AG04449 (cell line): Measurements from ENCODE around the gene ALKBH7.

Experiments
- CTCF ChIA-PET: fragments of 350-600 bp; formaldehyde crosslinking; extraction: SDS; loops from one replicate; lab custom pipeline; 2021; ENCODE audit warnings: antibody characterized with exemption; lab: Yijun Ruan, JAX
- POLR2A ChIA-PET: fragments of 400-600, 350-600 bp; formaldehyde crosslinking; extraction: SDS; loops from one replicate; lab custom pipeline; 2020; ENCODE audit warnings: antibody characterized with exemption, inconsistent platforms; lab: Yijun Ruan, JAX
- DNase-seq: peaks from one replicate; pipeline ENCODE4 v3.0.0-alpha.2; 2010; ENCODE audit warnings: low read depth, low spot score
- H3K4me3 ChIP-seq: 2 replicates; pipeline ENCODE4 v1.5.1; 2011; ENCODE audit warnings: low read depth, mild to moderate bottlenecking, control low read depth, low read length
- CTCF ChIP-seq: IDR thresholded peaks from one replicate; pipeline ENCODE4 v1.5.1; 2011; ENCODE audit warnings: mild to moderate bottlenecking, moderate library complexity, low read length, control low read depth, inconsistent platforms; ENCODE audit not compliant: insufficient read depth; ENCODE audit errors: missing control alignments

ALKBH7 gene

GRCh38 chr19:6374711-6375410, 2.3 kb downstream of the ALKBH7 start:
- no peak for DNase-seq
- CTCF ChIA-PET = no interaction called here
- TF ChIP-seq CTCF = no peak
- POLR2A ChIA-PET = no interaction called here
- no peak overlapping the region for H3K4me3 ChIP-seq

GRCh38 chr19:6375411-6376010, 2.9 kb downstream of the ALKBH7 start, which contains the start of gene PSPN:
PSPN (minus strand) TSS chr19:6375933; CDS start chr19:6375849, 84 bp downstream.
- CTCF ChIA-PET = no interaction called here

GRCh38 chr19:6376512-6377190, 4.1 kb downstream of the ALKBH7 start:
- CTCF ChIA-PET = interaction anchor here (0.8 kb wide), 1 partner anchor 158 kb away, joined by 3 read pairs; no protein-coding TSS in a partner anchor
- H3K4me3 ChIP-seq = no peak overlapping the region
- no peak for DNase-seq
- POLR2A ChIA-PET = no interaction called here
- no peak for TF ChIP-seq CTCF

More at GRCh38 chr19:6375411-6376010, 2.9 kb downstream of the ALKBH7 start, which contains the start of gene PSPN:
- no peak for DNase-seq
- no peak within 1 kb of the TSS for H3K4me3 ChIP-seq
- POLR2A ChIA-PET = no interaction called here
- TF ChIP-seq CTCF = no peak

- ChIA-PET POLR2A (interaction anchor here (0.6 to 1.6 kb wide), 2 partner anchors 16 to 1689 kb away, joined by 3 to 4 read pairs; no protein-coding TSS in a partner anchor), CTCF (no interaction called here)
- H3K4me3 ChIP-seq = no peak overlapping the region
- TF ChIP-seq CTCF = no peak
- peak; percentile 23 for DNase-seq
Measured at GRCh38 chr19:6378041-6378440, 5.4 kb downstream of the ALKBH7 start.

GRCh38 chr19:6378486-6378885, 5.9 kb downstream of the ALKBH7 start:
- DNase-seq = no peak
- no peak for TF ChIP-seq CTCF
- POLR2A ChIA-PET = interaction anchor here (0.6 to 1.6 kb wide), 3 partner anchors 15 to 1690 kb away, joined by 3 to 4 read pairs (median 4); no protein-coding TSS in a partner anchor
- CTCF ChIA-PET = interaction anchor here (1.3 kb wide), 1 partner anchor 160 kb away, joined by 3 read pairs; no protein-coding TSS in a partner anchor
- no peak overlapping the region for H3K4me3 ChIP-seq
